OCI-LY3 (cell line): ENCODE results near the gene CHN2.

Experiments used
- H2AFZ ChIP-seq: fragments of 200-600, 300-600 bp; shearing (Covaris generic); 2 replicates; pipeline ENCODE4 v1.6.0; 2014; ENCODE audit warnings: antibody characterized with exemption, low read depth, low read length
- H3K27ac ChIP-seq: fragments of 200-600, 300-600 bp; sonication (generic); 2 replicates; pipeline ENCODE4 v1.5.1; 2014; ENCODE audit warnings: mild to moderate bottlenecking, low read length, moderate library complexity, mixed read lengths
- H3K27me3 ChIP-seq: fragments of 200-600, 300-600 bp; sonication (generic); 2 replicates; pipeline ENCODE4 v1.6.1; 2014; ENCODE audit warnings: low read depth, low read length, mixed read lengths
- H3K36me3 ChIP-seq: fragments of 200-600, 300-600 bp; sonication (generic); replicated peaks from 2 replicates; pipeline ENCODE3; 2014; ENCODE audit warnings: low read depth, low read length, mixed read lengths
- H3K4me1 ChIP-seq: fragments of 300-600, 200-600 bp; sonication (generic); 2 replicates; pipeline ENCODE4 v1.6.1; 2014; ENCODE audit warnings: low read length, mixed read lengths
- H3K4me2 ChIP-seq: fragments of 200-600, 300-600 bp; sonication (generic); 2 replicates; pipeline ENCODE4 v1.6.1; 2014; ENCODE audit warnings: low read length, mixed read lengths
- H3K4me3 ChIP-seq: fragments of 300-600, 200-600 bp; sonication (generic); 2 replicates; pipeline ENCODE4 v1.5.1; 2014; ENCODE audit warnings: antibody characterized with exemption, mild to moderate bottlenecking, low read length, moderate library complexity
- H3K79me2 ChIP-seq: fragments of 300-600, 200-600 bp; shearing (Covaris generic); 2 replicates; pipeline ENCODE4 v1.6.1; 2014; ENCODE audit warnings: mild to moderate bottlenecking, low read length, mixed read lengths
- H3K9ac ChIP-seq: fragments of 300-600, 200-600 bp; shearing (Covaris generic); 2 replicates; pipeline ENCODE4 v1.6.0; 2014; ENCODE audit warnings: mild to moderate bottlenecking, low read length, moderate library complexity
- H3K9me3 ChIP-seq: fragments of 200-600, 300-600 bp; shearing (Covaris generic); 2 replicates; pipeline ENCODE4 v1.6.1; 2014; ENCODE audit warnings: low read length, mixed read lengths; ENCODE audit not compliant: insufficient read depth
- H4K20me1 ChIP-seq: fragments of 200-600, 300-600 bp; sonication (generic); 2 replicates; pipeline ENCODE4 v1.6.1; 2016; ENCODE audit warnings: low read length, mixed read lengths; ENCODE audit not compliant: insufficient read depth
- EZH2phosphoT487 ChIP-seq: fragments of 200-600 bp; shearing (Covaris generic); IDR thresholded peaks from 2 replicates; pipeline ENCODE4 v1.6.1; 2018; ENCODE audit warnings: antibody characterized with exemption, mixed run types, low read depth
- TF ChIP-seq, protein P1 (sequence below): fragments of 200-600, 300-600 bp; sonication (generic); IDR thresholded peaks from 2 replicates; pipeline ENCODE4 v1.5.1; 2014; ENCODE audit warnings: antibody characterized with exemption, low read length, low read depth

Gene CHN2

DNA sequence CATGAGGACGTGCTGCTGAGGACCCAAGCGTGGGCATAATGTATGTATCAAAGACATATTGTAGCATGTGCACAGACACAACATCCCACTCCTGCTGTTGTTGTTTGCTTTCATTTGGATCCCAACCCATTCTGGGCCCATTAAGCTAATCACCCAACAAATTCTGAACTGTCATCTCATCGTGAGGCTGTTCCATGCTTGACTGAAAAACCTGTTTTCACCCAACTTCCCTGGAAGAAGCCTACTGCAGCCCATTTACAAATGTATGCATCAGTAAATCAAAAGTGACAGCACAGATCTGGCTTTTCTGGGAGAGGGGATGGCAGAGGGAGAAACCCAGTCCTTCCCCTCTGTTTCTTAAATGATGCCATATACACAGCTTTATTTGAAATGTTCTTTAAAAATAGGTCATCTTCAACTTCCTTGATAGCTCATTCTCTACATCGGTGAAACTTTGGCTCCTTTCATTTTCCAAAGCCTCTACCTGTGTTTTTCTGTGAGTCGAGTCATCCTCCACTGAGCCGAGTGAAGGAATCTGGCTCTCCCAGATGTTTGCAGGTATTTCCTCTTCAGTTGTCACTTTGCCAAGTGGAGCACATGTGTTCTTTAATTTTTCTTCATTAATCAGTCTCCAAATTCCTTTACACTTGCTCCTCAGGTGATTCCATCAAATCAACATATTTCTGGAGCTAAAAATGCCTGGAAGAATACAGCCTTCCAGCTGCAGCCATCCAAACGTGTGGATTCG lies 151.8 kb downstream of the CHN2 start:
- Histone ChIP-seq H2AFZ (no peak overlapping the region), H3K79me2 (no peaks in the 10 kb centered on the region), H3K27me3 (peaks cover 14% of the 10 kb centered on the region), H3K9ac (no peak overlapping the region), H3K4me3 (no peak overlapping the region), H4K20me1 (no peaks in the 10 kb centered on the region), H3K4me2 (no peak overlapping the region), H3K4me1 (peaks cover 13% of the 10 kb centered on the region), H3K36me3 (no peaks in the 10 kb centered on the region), H3K27ac (no peak overlapping the region), H3K9me3 (no peaks in the 10 kb centered on the region)
- TF ChIP-seq, protein P1, sequence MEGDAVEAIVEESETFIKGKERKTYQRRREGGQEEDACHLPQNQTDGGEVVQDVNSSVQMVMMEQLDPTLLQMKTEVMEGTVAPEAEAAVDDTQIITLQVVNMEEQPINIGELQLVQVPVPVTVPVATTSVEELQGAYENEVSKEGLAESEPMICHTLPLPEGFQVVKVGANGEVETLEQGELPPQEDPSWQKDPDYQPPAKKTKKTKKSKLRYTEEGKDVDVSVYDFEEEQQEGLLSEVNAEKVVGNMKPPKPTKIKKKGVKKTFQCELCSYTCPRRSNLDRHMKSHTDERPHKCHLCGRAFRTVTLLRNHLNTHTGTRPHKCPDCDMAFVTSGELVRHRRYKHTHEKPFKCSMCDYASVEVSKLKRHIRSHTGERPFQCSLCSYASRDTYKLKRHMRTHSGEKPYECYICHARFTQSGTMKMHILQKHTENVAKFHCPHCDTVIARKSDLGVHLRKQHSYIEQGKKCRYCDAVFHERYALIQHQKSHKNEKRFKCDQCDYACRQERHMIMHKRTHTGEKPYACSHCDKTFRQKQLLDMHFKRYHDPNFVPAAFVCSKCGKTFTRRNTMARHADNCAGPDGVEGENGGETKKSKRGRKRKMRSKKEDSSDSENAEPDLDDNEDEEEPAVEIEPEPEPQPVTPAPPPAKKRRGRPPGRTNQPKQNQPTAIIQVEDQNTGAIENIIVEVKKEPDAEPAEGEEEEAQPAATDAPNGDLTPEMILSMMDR: no peak
- TF ChIP-seq EZH2phosphoT487: no peak

DNA sequence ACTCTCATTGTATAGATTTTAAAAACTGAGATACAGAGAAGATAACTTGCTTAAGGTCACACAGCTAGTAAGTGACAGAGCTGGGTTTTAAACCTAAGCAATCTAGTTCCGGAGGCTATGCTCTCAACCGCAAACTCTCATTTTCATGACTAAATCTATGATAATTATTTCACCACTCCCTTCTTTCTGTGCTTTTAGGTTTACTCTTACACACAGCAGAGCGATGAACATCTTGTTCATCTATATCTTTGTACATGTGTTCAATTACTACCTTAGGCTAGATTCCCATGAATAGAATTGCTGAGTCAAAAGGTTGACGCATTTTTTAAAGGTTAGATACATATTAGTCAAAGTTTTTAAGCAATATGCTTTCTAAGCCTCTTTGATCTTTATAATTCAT lies 154.8 kb downstream of the CHN2 start:
- no peaks in the 10 kb centered on the region for H3K4me1 ChIP-seq
- peaks cover 14% of the 10 kb centered on the region for H3K27me3 ChIP-seq
- no peak overlapping the region for H3K9ac ChIP-seq
- TF ChIP-seq, protein P1: no peak
- TF ChIP-seq EZH2phosphoT487: no peak
- no peaks in the 10 kb centered on the region for H3K36me3 ChIP-seq
- H3K27ac ChIP-seq: no peak overlapping the region
- H3K79me2 ChIP-seq: no peaks in the 10 kb centered on the region
- H3K9me3 ChIP-seq: no peaks in the 10 kb centered on the region
- no peak overlapping the region for H3K4me2 ChIP-seq
- H4K20me1 ChIP-seq: no peaks in the 10 kb centered on the region
- H2AFZ ChIP-seq: no peak overlapping the region
- H3K4me3 ChIP-seq: no peak overlapping the region

DNA sequence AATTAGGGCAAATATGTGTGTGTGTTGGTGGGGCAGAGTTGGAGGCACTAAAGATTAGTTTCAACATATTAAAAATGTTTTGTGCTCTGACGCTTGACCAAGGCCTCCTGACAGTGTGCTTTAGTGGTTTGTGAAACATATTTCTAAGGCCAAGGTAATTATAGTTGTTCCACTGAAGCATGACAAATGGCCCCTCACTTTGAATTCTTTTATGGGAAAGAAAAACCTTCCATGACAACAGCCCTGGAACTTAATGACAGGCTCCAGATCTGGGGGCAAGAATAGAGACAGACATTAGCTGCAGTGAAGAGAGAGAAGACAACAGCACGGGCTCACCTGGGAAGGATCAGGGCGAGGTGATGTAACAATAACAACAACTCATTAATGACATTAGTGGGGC lies 155.8 kb downstream of the CHN2 start:
- Histone ChIP-seq H3K27ac (no peak overlapping the region), H3K4me1 (no peaks in the 10 kb centered on the region), H3K4me3 (no peak overlapping the region), H3K79me2 (no peaks in the 10 kb centered on the region), H4K20me1 (no peaks in the 10 kb centered on the region), H3K27me3 (peaks cover 14% of the 10 kb centered on the region), H3K4me2 (no peak overlapping the region), H3K9me3 (no peaks in the 10 kb centered on the region), H3K36me3 (no peaks in the 10 kb centered on the region), H2AFZ (no peak overlapping the region), H3K9ac (no peak overlapping the region)
- TF ChIP-seq, protein P1: no peak
- TF ChIP-seq EZH2phosphoT487: no peak

DNA sequence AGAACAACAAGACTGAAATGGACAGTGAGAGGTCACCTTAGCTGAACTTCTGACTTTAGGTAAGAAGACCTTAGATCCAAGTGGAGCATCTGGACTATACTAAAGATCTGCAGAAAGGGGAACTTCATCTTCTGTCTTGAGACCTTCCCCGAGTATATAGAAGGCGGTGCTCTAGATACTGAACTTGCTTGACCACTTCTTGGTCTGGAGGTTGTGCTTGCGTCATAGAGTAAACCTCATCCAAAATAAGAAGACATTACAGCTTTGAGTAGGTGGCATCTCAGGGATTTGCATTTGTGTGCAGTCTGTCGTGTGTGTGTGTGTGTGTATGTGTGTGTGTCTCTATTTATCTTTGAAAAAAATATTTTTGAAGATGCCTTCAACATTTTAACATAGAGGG lies 157.5 kb downstream of the CHN2 start:
- TF ChIP-seq EZH2phosphoT487: no peak
- H3K27ac ChIP-seq: no peak overlapping the region
- no peak overlapping the region for H3K4me2 ChIP-seq
- H3K79me2 ChIP-seq: no peaks in the 10 kb centered on the region
- H3K9ac ChIP-seq: no peak overlapping the region
- H4K20me1 ChIP-seq: no peaks in the 10 kb centered on the region
- H3K9me3 ChIP-seq: no peaks in the 10 kb centered on the region
- H3K4me3 ChIP-seq: no peak overlapping the region
- H2AFZ ChIP-seq: no peak overlapping the region
- H3K27me3 ChIP-seq: peaks cover 14% of the 10 kb centered on the region; the same call in 1 of the 2 replicates
- H3K36me3 ChIP-seq: no peaks in the 10 kb centered on the region
- no peaks in the 10 kb centered on the region for H3K4me1 ChIP-seq
